GM21528 (cell line): ENCODE measurements around the gene RRP8.

Experiments used
- ATAC-seq: cut with Tn5 transposase; IDR thresholded peaks from one replicate; pipeline ENCODE4 v1.9.1; 2021; ENCODE audit warnings: mild to moderate bottlenecking, moderate library complexity; ENCODE audit not compliant: unreplicated experiment, low FRiP score

The RRP8 gene

GRCh38 chr11:6604790-6605189 is 1.4 kb upstream of the RRP8 start:
- no peak for ATAC-seq

- peak; percentile 42 for ATAC-seq
Observed at GRCh38 chr11:6604081-6604626, 738 bp upstream of the RRP8 start.

GRCh38 chr11:6602096-6602940 is 1.1 kb downstream of the RRP8 start:
- ATAC-seq: no peak

- ATAC-seq: no peak
Observed at GRCh38 chr11:6601041-6601461, 2.4 kb downstream of the RRP8 start.

- ATAC-seq: no peak
Observed at GRCh38 chr11:6599881-6600390, 3.5 kb downstream of the RRP8 start.

GRCh38 chr11:6599449-6599848 is 4.0 kb downstream of the RRP8 start:
- no peak for ATAC-seq

- ATAC-seq: no peak
Observed at GRCh38 chr11:6598555-6598954, 4.9 kb downstream of the RRP8 start.

- ATAC-seq: no peak
Observed at GRCh38 chr11:6596239-6596877, 7.1 kb downstream of the RRP8 start.

GRCh38 chr11:6594142-6594768 is 9.2 kb downstream of the RRP8 start:
- ATAC-seq: no peak

GRCh38 chr11:6588018-6588417 is 15.4 kb downstream of the RRP8 start:
- no peak for ATAC-seq

- ATAC-seq: no peak
Observed at GRCh38 chr11:6587360-6587953, 16.0 kb downstream of the RRP8 start.

- no peak for ATAC-seq
Observed at GRCh38 chr11:6586434-6587359, 16.7 kb downstream of the RRP8 start.

GRCh38 chr11:6584528-6584927 is 18.9 kb downstream of the RRP8 start:
- no peak for ATAC-seq

- ATAC-seq: no peak
Observed at GRCh38 chr11:6583584-6583983, 19.8 kb downstream of the RRP8 start.

GRCh38 chr11:6579681-6580080 is 23.7 kb downstream of the RRP8 start:
- ATAC-seq: no peak

- ATAC-seq: no peak
Observed at GRCh38 chr11:6578134-6578533, 25.3 kb downstream of the RRP8 start.

GRCh38 chr11:6576471-6577373 is 26.7 kb downstream of the RRP8 start:
- no peak for ATAC-seq

- no peak for ATAC-seq
Observed at GRCh38 chr11:6574816-6575715, 28.4 kb downstream of the RRP8 start.
